ENCODE measurements around the gene ATF6B. TPM values are rescaled to one million over a fixed set of nuclear protein-coding genes. Genes with fewer than 3 reads are reported as not detected.

ATF6B gene
- polyA plus RNA-seq, 1 experiment: 69.2 TPM

GRCh38 chr6:32084780-32085179, 43.3 kb downstream of the ATF6B start:
- no peak for DNase-seq (ENCODE audit: low read depth)
- no peak for TF ChIP-seq CTCF (IDR thresholded peaks at IDR 0.05; ENCODE audit: insufficient read depth, low read depth, low read length)
- no peak overlapping the region for H3K4me3 ChIP-seq (ENCODE audit: low read depth, low read length)
- ChIA-PET POLR2A (no interaction called here), CTCF (interaction anchor here (1.3 to 1.4 kb wide), 2 partner anchors 30 to 37 kb away, joined by 5 to 7 read pairs; no protein-coding TSS in a partner anchor)
- H3K36me3 ChIP-seq (ENCODE audit: control insufficient read depth, insufficient read depth, low read length): no peaks in the 10 kb centered on the region
- H3K27me3 ChIP-seq (ENCODE audit: control insufficient read depth, insufficient read depth, low read length): peaks cover 26% of the 10 kb centered on the region

GRCh38 chr6:32083812-32084768, 44.0 kb downstream of the ATF6B start:
- no peaks in the 10 kb centered on the region for H3K36me3 ChIP-seq (ENCODE audit: control insufficient read depth, insufficient read depth, low read length)
- POLR2A ChIA-PET: no interaction called here
- CTCF ChIA-PET: interaction anchor here (0.6 to 1.9 kb wide), 6 partner anchors 9 to 139 kb away, joined by 3 to 7 read pairs (median 3); no protein-coding TSS in a partner anchor
- H3K4me3 ChIP-seq (ENCODE audit: low read depth, low read length): no peak overlapping the region
- no peak for DNase-seq (ENCODE audit: low read depth)
- peaks cover 19% of the 10 kb centered on the region for H3K27me3 ChIP-seq (ENCODE audit: control insufficient read depth, insufficient read depth, low read length)
- no peak for TF ChIP-seq CTCF (IDR thresholded peaks at IDR 0.05; ENCODE audit: insufficient read depth, low read depth, low read length)

GRCh38 chr6:32082935-32083334, 45.1 kb downstream of the ATF6B start:
- no peak overlapping the region for H3K4me3 ChIP-seq (ENCODE audit: low read depth, low read length)
- CTCF ChIA-PET: interaction anchor here (0.6 to 1.9 kb wide), 6 partner anchors 10 to 140 kb away, joined by 3 to 6 read pairs (median 4); no protein-coding TSS in a partner anchor
- peak; percentile 66 for DNase-seq (ENCODE audit: low read depth)
- no peaks in the 10 kb centered on the region for H3K36me3 ChIP-seq (ENCODE audit: control insufficient read depth, insufficient read depth, low read length)
- peaks cover 9% of the 10 kb centered on the region for H3K27me3 ChIP-seq (ENCODE audit: control insufficient read depth, insufficient read depth, low read length)
- POLR2A ChIA-PET: interaction anchor here (0.7 kb wide), 1 partner anchor 131 kb away, joined by 3 read pairs; no protein-coding TSS in a partner anchor
- no peak for TF ChIP-seq CTCF (IDR thresholded peaks at IDR 0.05; ENCODE audit: insufficient read depth, low read depth, low read length)

GRCh38 chr6:32082478-32082877, 45.6 kb downstream of the ATF6B start:
- ChIA-PET POLR2A (no interaction called here), CTCF (interaction anchor here (0.8 to 1.9 kb wide), 5 partner anchors 14 to 113 kb away, joined by 3 to 6 read pairs (median 5); no protein-coding TSS in a partner anchor)
- TF ChIP-seq CTCF (IDR thresholded peaks at IDR 0.05; ENCODE audit: insufficient read depth, low read depth, low read length): no peak
- no peak for DNase-seq (ENCODE audit: low read depth)
- Histone ChIP-seq H3K4me3 (ENCODE audit: low read depth, low read length) (no peak overlapping the region), H3K27me3 (ENCODE audit: control insufficient read depth, insufficient read depth, low read length) (peaks cover 8% of the 10 kb centered on the region), H3K36me3 (ENCODE audit: control insufficient read depth, insufficient read depth, low read length) (no peaks in the 10 kb centered on the region)
